Skeletal muscle tissue (tissue), 4 donors: ENCODE data around the gene LGR5. TPM values are rescaled to one million over a fixed set of nuclear protein-coding genes. Genes with fewer than 3 reads are reported as not detected.

Source experiments
- H3K27ac ChIP-seq: one replicate; pipeline ENCODE4 v1.7.0; 2013; ENCODE audit warnings: mild to moderate bottlenecking, low read depth, low read length, inconsistent platforms
- H3K27me3 ChIP-seq, 3 donors: one replicate each; pipeline ENCODE4 v1.7.0; 2013; ENCODE audit warnings: low read length in 3 of 3; ENCODE audit not compliant: control insufficient read depth in 3 of 3, insufficient read depth in 3 of 3
- H3K36me3 ChIP-seq, 3 donors: one replicate each; pipeline ENCODE4 v1.7.0; 2013; ENCODE audit warnings: low read length in 3 of 3; ENCODE audit not compliant: control insufficient read depth in 3 of 3, insufficient read depth in 3 of 3
- H3K4me1 ChIP-seq, 3 donors: one replicate each; pipeline ENCODE4 v1.7.0; 2013; ENCODE audit warnings: low read length in 3 of 3, mild to moderate bottlenecking in 3 of 3; ENCODE audit not compliant: control insufficient read depth in 3 of 3, insufficient read depth in 3 of 3
- H3K4me3 ChIP-seq, 3 donors: one replicate each; pipeline ENCODE4 v1.7.0; 2013; ENCODE audit warnings: low read length in 3 of 3
- H3K9ac ChIP-seq, 3 donors: one replicate each; pipeline ENCODE4 v1.7.0; 2013; ENCODE audit warnings: low read length in 3 of 3, mild to moderate bottlenecking in 3 of 3, moderate library complexity in 2 of 3, low read depth in 1 of 3
- H3K9me3 ChIP-seq, 3 donors: one replicate each; pipeline ENCODE4 v1.7.0; 2013; ENCODE audit warnings: low read length in 3 of 3; ENCODE audit not compliant: control insufficient read depth in 3 of 3
- total RNA-seq: library from RNA; depleted of rRNA; stranded (reverse); fragments of >200 nt; gene quantifications from one replicate; pipeline ENCODE4 v1.2.3, GENCODE V29; 2014
- donor health status: Osteomylitis.

The LGR5 gene
- total RNA-seq, 1 donor from 2014 or later = 4.7 TPM

- Histone ChIP-seq H3K27me3 (no peaks in the 10 kb centered on the region), H3K9me3 (peaks cover 0 to under 1% (median 0%) of the 10 kb centered on the region in 3 donors), H3K4me3 (no peak overlapping the region), H3K9ac (no peak overlapping the region), H3K27ac (no peak overlapping the region), H3K36me3 (no peaks in the 10 kb centered on the region), H3K4me1 (no peaks in the 10 kb centered on the region)
Measured at GRCh38 chr12:71499834-71500233, 60.2 kb downstream of the LGR5 start.

- Histone ChIP-seq H3K36me3 (no peaks in the 10 kb centered on the region), H3K27me3 (no peaks in the 10 kb centered on the region), H3K27ac (no peak overlapping the region), H3K9me3 (no peaks in the 10 kb centered on the region), H3K4me3 (no peak overlapping the region), H3K9ac (no peak overlapping the region), H3K4me1 (no peaks in the 10 kb centered on the region)
Measured at GRCh38 chr12:71503579-71504391, 64.2 kb downstream of the LGR5 start.

- no peak overlapping the region for H3K27ac ChIP-seq
- no peaks in the 10 kb centered on the region for H3K36me3 ChIP-seq
- no peaks in the 10 kb centered on the region for H3K27me3 ChIP-seq
- no peaks in the 10 kb centered on the region for H3K9me3 ChIP-seq
- H3K4me3 ChIP-seq = no peak overlapping the region
- H3K9ac ChIP-seq = no peak overlapping the region
- H3K4me1 ChIP-seq = no peaks in the 10 kb centered on the region
Measured at GRCh38 chr12:71504476-71504875, 64.9 kb downstream of the LGR5 start.

DNA sequence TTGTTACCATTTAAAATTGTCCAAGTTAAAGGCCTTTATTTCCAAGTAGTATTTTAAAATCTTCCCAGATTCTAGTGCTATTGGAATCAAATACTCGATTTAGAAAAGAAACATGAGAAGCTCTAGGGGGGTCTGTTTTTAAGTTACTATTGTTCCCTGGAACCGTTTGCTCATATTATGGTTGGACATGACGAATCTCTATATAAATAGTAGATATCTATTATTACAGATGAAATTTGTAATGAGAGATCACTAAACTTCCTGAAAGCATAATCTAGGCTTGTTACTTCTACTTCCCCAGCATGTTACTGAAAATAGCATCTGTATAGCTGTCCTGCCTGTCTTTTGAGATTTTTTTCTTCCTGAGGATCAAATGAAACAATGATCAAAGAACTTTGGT is 70.1 kb downstream of the LGR5 start:
- Histone ChIP-seq H3K27me3 (no peaks in the 10 kb centered on the region), H3K4me1 (no peaks in the 10 kb centered on the region), H3K27ac (no peak overlapping the region)

GRCh38 chr12:71517145-71517846 is 77.7 kb downstream of the LGR5 start:
- H3K4me1 ChIP-seq = no peaks in the 10 kb centered on the region
- H3K36me3 ChIP-seq = no peaks in the 10 kb centered on the region
- no peak overlapping the region for H3K9ac ChIP-seq
- no peaks in the 10 kb centered on the region for H3K9me3 ChIP-seq
- no peak overlapping the region for H3K4me3 ChIP-seq
- no peaks in the 10 kb centered on the region for H3K27me3 ChIP-seq
- H3K27ac ChIP-seq = no peak overlapping the region

More for the DNA sequence above, 70.1 kb downstream of the LGR5 start:
- no peaks in the 10 kb centered on the region for H3K36me3 ChIP-seq
- no peak overlapping the region for H3K9ac ChIP-seq
- no peaks in the 10 kb centered on the region for H3K9me3 ChIP-seq
- no peak overlapping the region for H3K4me3 ChIP-seq

- H3K9me3 ChIP-seq = no peaks in the 10 kb centered on the region
- H3K27ac ChIP-seq = no peak overlapping the region
- no peaks in the 10 kb centered on the region for H3K36me3 ChIP-seq
- no peak overlapping the region for H3K9ac ChIP-seq
- H3K4me1 ChIP-seq = no peaks in the 10 kb centered on the region
- H3K4me3 ChIP-seq = no peak overlapping the region
- H3K27me3 ChIP-seq = no peaks in the 10 kb centered on the region
Measured at GRCh38 chr12:71521125-71521524, 81.5 kb downstream of the LGR5 start.

GRCh38 chr12:71524626-71525025 is 85.0 kb downstream of the LGR5 start:
- Histone ChIP-seq H3K36me3 (no peaks in the 10 kb centered on the region), H3K9me3 (no peaks in the 10 kb centered on the region), H3K4me3 (no peak overlapping the region), H3K9ac (no peak overlapping the region), H3K27ac (no peak overlapping the region), H3K27me3 (no peaks in the 10 kb centered on the region), H3K4me1 (no peaks in the 10 kb centered on the region)

GRCh38 chr12:71533703-71534102 is 94.1 kb downstream of the LGR5 start:
- Histone ChIP-seq H3K27me3 (no peaks in the 10 kb centered on the region), H3K36me3 (no peaks in the 10 kb centered on the region), H3K4me1 (no peaks in the 10 kb centered on the region)

DNA sequence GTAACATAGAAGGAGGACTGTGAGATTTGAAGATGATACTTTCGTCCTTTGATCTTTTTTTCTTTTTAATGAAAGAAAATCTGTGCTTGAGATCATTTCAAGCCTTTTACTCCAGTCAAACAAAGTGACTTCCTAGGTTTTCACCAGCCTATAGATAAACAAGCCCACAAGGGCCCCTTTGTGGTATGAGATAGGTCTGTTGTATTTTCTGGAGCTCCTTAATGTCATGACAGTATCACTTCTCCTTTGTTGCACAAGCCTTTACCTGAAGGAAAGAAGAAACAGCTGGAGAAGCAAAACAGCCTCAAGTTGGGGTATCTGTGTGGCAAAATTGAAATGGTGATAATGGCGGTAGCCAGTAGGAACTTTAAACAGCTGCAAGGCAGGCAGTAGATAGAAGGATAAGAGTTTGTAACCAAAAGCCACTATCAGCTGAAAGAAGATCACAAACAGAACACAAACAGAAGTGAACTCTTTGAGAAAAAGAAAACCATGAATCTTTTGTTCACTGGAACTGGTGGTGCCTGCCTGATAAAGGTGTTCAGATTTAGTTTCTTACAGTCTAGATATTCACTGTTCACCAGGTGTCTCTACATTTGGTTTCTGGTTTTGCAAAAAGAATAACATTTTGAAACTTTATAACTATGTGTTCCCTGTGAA is 96.8 kb downstream of the LGR5 start:
- no peaks in the 10 kb centered on the region for H3K27me3 ChIP-seq
- H3K27ac ChIP-seq = no peak overlapping the region
- H3K9me3 ChIP-seq = no peaks in the 10 kb centered on the region
- no peaks in the 10 kb centered on the region for H3K36me3 ChIP-seq
- H3K9ac ChIP-seq = no peak overlapping the region
- no peak overlapping the region for H3K4me3 ChIP-seq
- no peaks in the 10 kb centered on the region for H3K4me1 ChIP-seq

More at GRCh38 chr12:71533703-71534102, 94.1 kb downstream of the LGR5 start:
- Histone ChIP-seq H3K9me3 (no peaks in the 10 kb centered on the region), H3K9ac (no peak overlapping the region), H3K27ac (no peak overlapping the region), H3K4me3 (no peak overlapping the region)
